Fibroblast of pulmonary artery (primary cell): Measurements from ENCODE around the gene GMDS.

Experiments
- DNase-seq: peaks from one replicate; pipeline ENCODE4 v3.0.0-alpha.2; 2010; ENCODE audit warnings: low read depth
- H3K4me3 ChIP-seq: replicated peaks from 2 replicates; pipeline ENCODE4 v1.5.1; 2011; ENCODE audit warnings: low read depth, mild to moderate bottlenecking, control low read depth, low read length, moderate library complexity
- CTCF ChIP-seq: IDR thresholded peaks from 2 replicates; pipeline ENCODE4 v1.5.1; 2011; ENCODE audit warnings: mild to moderate bottlenecking, control low read depth, low read length, inconsistent platforms; ENCODE audit errors: missing control alignments

GMDS gene

GRCh38 chr6:2124260-2124709, 121.1 kb downstream of the GMDS start:
- TF ChIP-seq CTCF = no peak
- H3K4me3 ChIP-seq = no peak overlapping the region
- peak; percentile 99 for DNase-seq

- TF ChIP-seq CTCF = no peak
- no peak for DNase-seq
- H3K4me3 ChIP-seq = no peak overlapping the region
Observed at GRCh38 chr6:2120912-2121311, 124.5 kb downstream of the GMDS start.

GRCh38 chr6:2119275-2119674, 126.1 kb downstream of the GMDS start:
- no peak overlapping the region for H3K4me3 ChIP-seq
- TF ChIP-seq CTCF = no peak
- no peak for DNase-seq

- DNase-seq = no peak
- TF ChIP-seq CTCF = no peak
- no peak overlapping the region for H3K4me3 ChIP-seq
Observed at GRCh38 chr6:2118136-2118535, 127.3 kb downstream of the GMDS start.

GRCh38 chr6:2117447-2117846, 128.0 kb downstream of the GMDS start:
- no peak overlapping the region for H3K4me3 ChIP-seq
- DNase-seq = no peak
- no peak for TF ChIP-seq CTCF

- TF ChIP-seq CTCF = no peak
- no peak for DNase-seq
- H3K4me3 ChIP-seq = no peak overlapping the region
Observed at GRCh38 chr6:2116496-2116895, 128.9 kb downstream of the GMDS start.

GRCh38 chr6:2114100-2114499, 131.3 kb downstream of the GMDS start:
- no peak for TF ChIP-seq CTCF
- no peak for DNase-seq
- no peak overlapping the region for H3K4me3 ChIP-seq
